Measurements from ENCODE around the gene GFRA4.

DNA sequence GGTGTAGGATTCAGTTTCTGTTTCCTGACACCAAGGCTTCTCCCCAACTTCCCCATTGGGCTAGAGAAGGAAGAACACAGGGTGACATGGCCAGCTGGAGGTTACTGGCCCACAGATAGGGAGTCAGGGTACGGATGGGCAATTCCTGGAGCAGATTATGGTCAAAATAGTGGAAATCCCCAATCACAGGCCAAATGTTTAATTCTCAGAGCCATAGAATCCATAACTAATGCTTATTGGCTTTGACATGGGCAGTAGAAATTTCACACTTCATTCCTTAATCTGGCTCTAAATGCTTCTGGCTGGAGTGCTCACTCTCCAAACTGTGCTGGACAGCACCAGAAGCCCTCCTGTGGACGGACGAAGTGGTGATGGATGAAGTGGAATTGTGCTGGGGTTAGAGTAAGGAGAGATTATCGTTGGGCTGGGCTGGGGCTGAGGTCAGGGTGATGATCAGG is 48.3 kb upstream of the GFRA4 start:
- TF ChIP-seq, protein P1, sequence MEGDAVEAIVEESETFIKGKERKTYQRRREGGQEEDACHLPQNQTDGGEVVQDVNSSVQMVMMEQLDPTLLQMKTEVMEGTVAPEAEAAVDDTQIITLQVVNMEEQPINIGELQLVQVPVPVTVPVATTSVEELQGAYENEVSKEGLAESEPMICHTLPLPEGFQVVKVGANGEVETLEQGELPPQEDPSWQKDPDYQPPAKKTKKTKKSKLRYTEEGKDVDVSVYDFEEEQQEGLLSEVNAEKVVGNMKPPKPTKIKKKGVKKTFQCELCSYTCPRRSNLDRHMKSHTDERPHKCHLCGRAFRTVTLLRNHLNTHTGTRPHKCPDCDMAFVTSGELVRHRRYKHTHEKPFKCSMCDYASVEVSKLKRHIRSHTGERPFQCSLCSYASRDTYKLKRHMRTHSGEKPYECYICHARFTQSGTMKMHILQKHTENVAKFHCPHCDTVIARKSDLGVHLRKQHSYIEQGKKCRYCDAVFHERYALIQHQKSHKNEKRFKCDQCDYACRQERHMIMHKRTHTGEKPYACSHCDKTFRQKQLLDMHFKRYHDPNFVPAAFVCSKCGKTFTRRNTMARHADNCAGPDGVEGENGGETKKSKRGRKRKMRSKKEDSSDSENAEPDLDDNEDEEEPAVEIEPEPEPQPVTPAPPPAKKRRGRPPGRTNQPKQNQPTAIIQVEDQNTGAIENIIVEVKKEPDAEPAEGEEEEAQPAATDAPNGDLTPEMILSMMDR (IDR thresholded peaks at IDR 0.05), result no peak
- no peak for TF ChIP-seq POLR2A (IDR thresholded peaks at IDR 0.05)

Data from right lobe of liver (tissue), 4 donors.